ELF-1 (cell line): ENCODE measurements around the gene C10orf53.

Experiments used
- DNase-seq: peaks from one replicate; pipeline ENCODE4 v3.0.0-alpha.2; 2016; ENCODE audit warnings: low read depth, low spot score

The C10orf53 gene

GRCh38 chr10:49679480-49679893 is at the start of gene C10orf53:
C10orf53 (plus strand) TSS chr10:49679651; CDS start chr10:49679698, 47 bp downstream.
- peak; percentile 83 for DNase-seq

- DNase-seq: no peak
Measured at GRCh38 chr10:49631975-49632374, 47.5 kb upstream of the C10orf53 start.

- DNase-seq: no peak
Measured at GRCh38 chr10:49632406-49633317, 46.8 kb upstream of the C10orf53 start.

GRCh38 chr10:49633327-49634068 is 46.0 kb upstream of the C10orf53 start:
- DNase-seq: no peak

- no peak for DNase-seq
Measured at GRCh38 chr10:49634069-49634660, 45.3 kb upstream of the C10orf53 start.

- no peak for DNase-seq
Measured at GRCh38 chr10:49642311-49642710, 37.1 kb upstream of the C10orf53 start.

GRCh38 chr10:49643241-49644034 is 36.0 kb upstream of the C10orf53 start:
- no peak for DNase-seq

- DNase-seq: no peak
Measured at GRCh38 chr10:49644035-49644646, 35.3 kb upstream of the C10orf53 start.

GRCh38 chr10:49645417-49645816 is 34.0 kb upstream of the C10orf53 start:
- DNase-seq: no peak

GRCh38 chr10:49645871-49646870 is 33.3 kb upstream of the C10orf53 start:
- DNase-seq: no peak

GRCh38 chr10:49647554-49647953 is 31.9 kb upstream of the C10orf53 start:
- DNase-seq: no peak

- DNase-seq: no peak
Measured at GRCh38 chr10:49647985-49648795, 31.3 kb upstream of the C10orf53 start.

- DNase-seq: no peak
Measured at GRCh38 chr10:49649294-49649693, 30.2 kb upstream of the C10orf53 start.

- no peak for DNase-seq
Measured at GRCh38 chr10:49649936-49650723, 29.3 kb upstream of the C10orf53 start.

GRCh38 chr10:49650724-49651034 is 28.8 kb upstream of the C10orf53 start:
- DNase-seq: no peak

- no peak for DNase-seq
Measured at GRCh38 chr10:49651039-49651835, 28.2 kb upstream of the C10orf53 start.

- no peak for DNase-seq
Measured at GRCh38 chr10:49651917-49652316, 27.5 kb upstream of the C10orf53 start.
